HG03342 (cell line): ENCODE measurements around the gene CFB.

ENCODE experiments used
- ATAC-seq: cut with Tn5 transposase; IDR thresholded peaks from one replicate; pipeline ENCODE4 v1.9.1; 2021; ENCODE audit warnings: mild to moderate bottlenecking, moderate library complexity; ENCODE audit not compliant: unreplicated experiment

Gene CFB

DNA sequence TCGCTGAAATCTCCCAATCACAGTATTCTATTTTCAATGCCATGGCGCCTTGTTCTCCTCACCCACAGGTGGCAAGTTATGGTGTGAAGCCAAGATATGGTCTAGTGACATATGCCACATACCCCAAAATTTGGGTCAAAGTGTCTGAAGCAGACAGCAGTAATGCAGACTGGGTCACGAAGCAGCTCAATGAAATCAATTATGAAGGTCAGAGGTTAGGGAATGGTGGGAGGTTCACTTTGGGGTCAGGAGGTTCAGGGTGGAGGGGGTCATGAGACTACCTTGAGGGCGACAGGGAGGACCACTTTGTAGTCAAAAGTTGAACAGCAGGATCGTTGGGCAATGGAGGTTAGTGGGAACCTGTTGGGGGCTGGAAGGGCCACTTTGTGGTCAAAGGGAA, 2.4 kb downstream of the CFB start:
- no peak for ATAC-seq

DNA sequence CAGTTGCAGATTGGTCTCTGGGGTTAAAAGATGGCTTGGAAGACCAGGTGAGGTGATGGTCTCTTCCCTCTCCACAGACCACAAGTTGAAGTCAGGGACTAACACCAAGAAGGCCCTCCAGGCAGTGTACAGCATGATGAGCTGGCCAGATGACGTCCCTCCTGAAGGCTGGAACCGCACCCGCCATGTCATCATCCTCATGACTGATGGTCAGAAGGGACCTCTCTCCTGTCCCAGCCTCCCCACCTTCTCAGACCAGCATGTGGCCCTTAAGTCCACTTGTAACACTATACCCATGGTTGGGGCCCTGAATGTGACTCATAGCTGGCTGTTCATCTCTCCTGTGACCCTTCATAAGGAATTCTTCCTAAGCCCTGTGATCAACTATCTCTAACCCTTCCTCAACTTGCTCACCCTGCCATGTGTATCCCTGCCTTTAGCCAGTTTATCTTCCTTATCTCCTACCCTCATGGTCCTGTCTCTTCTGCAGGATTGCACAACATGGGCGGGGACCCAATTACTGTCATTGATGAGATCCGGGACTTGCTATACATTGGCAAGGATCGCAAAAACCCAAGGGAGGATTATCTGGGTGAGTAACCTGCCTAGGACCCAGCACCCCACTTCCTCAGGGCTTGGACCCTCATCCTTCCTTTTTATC, 3.0 kb downstream of the CFB start:
- ATAC-seq = no peak

DNA sequence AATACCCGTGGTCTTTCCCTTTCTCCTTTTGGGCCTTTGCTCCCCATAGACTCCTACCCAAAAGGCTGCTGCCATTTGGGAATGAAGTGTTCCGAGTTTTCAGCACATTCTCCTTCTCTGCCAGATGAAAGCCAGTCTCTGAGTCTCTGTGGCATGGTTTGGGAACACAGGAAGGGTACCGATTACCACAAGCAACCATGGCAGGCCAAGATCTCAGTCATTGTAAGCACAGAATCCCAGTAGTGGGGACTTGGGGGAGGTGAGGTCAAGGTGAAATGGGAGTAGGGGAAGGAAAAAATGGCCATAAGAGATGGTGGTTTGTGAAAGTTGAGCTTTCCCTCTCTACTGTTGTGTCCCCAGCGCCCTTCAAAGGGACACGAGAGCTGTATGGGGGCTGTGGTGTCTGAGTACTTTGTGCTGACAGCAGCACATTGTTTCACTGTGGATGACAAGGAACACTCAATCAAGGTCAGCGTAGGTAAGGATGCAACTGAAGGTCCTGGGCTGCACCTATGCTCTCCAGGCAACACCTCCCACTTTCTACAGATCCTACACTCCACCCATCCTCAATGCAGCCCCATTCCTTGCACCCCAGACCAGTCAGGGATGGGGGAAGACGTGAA, 4.1 kb downstream of the CFB start:
- ATAC-seq = no peak

DNA sequence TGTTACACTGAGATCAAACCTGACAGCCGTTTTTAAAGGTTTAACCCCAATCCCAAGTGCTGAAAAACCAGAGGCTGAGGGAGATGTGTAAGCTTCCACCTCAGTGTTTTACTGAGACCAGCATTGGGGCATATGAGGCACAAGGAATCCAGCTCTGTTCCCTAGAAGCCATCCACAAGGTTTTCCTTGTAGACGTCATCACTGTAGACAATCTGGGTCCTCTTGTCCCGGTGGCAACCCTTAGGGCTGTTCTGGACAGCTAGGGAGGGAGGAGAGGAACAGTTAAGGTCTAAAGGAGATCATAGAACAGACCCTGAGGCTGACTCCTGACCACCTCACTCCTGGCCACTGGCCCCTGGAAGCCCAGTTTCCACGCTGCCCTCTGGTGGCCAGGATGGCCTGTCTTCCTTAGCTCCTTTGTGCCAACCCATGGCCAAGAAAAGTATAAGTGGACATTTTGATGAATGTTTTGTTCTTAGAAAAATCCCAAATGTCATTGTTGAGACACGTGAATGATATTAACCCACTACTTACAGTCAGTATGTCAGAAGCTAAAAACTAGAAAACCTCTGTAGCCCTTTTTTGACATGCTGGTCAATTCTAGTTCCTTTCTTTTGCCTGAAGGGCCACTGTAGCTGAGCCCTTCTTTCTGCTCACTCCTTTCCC, 6.4 kb downstream of the CFB start:
- no peak for ATAC-seq

DNA sequence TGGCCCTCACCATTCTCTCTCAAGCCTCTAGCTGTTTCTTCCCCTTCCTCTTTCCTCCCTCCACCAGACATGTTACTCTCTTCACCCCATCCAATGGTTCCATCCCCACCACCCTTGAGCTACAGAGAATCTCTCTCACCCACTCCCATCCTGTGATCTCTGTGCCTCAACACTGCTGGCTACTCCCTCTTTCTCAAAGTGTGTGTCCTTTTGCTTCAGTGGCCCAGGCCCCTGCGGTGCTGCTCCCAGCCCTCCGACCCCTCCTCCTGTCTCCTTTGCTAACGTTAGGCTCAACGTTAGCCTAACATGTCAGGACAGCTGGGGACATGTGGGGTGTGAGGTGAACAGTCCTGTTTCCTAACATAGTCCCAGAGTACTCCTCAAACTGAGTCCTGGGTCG, 7.0 kb downstream of the CFB start:
- no peak for ATAC-seq

DNA sequence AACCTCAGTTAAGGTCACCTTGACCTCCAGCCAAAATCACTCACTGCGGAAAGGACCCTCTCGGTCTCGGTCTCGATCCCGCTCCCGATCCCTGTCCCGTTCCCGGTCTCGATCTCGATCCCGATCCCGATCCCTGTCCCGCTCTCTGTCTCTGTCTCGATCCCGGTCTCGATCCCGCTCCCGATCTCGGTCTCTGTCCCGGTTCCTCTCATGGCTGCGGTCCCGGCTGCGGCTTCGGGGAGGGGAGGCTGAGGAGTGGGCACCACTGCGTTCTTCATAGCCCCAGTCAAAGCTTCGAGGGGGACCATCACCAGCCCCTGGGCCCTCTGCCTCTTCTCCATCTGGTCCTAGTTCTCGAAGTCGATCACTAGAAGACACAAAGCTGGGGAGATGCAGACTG, 8.6 kb downstream of the CFB start:
- no peak for ATAC-seq

DNA sequence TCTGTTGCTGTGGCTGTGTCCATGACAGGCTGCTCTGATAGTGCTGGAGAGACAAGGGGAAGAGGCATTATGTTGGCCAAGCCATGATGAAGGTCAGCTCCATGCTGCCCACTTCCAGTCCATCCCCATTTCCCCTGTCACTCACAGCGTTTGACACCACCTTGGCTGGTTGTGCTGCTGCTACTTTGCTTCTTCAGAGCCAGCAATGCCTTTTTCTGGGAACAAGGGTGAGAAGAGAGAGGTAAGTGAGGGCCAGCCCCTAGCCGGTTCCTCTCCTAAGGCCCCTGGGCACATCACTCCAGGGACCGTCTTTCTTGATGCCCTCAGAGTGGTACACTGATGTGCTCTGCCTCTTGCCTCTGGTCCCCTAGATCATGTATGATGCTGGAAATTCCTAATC, 10.9 kb downstream of the CFB start:
- no peak for ATAC-seq

DNA sequence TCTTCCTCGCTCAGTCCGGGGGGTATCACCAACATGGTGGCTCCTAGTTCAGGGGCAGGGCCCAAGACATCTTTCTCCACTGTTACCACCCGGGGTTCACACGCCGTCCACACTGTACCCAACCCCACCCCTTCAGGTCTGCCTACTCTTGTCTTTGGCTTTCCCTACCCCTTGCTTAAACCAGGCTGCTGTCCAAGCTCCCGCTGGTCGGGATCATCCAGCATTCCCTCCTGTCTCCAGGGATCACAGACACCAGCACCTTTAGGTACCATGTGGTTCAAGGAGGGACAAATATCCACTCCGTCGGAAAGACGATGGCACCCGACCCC, 12.5 kb downstream of the CFB start:
- peak; percentile 1 for ATAC-seq

DNA sequence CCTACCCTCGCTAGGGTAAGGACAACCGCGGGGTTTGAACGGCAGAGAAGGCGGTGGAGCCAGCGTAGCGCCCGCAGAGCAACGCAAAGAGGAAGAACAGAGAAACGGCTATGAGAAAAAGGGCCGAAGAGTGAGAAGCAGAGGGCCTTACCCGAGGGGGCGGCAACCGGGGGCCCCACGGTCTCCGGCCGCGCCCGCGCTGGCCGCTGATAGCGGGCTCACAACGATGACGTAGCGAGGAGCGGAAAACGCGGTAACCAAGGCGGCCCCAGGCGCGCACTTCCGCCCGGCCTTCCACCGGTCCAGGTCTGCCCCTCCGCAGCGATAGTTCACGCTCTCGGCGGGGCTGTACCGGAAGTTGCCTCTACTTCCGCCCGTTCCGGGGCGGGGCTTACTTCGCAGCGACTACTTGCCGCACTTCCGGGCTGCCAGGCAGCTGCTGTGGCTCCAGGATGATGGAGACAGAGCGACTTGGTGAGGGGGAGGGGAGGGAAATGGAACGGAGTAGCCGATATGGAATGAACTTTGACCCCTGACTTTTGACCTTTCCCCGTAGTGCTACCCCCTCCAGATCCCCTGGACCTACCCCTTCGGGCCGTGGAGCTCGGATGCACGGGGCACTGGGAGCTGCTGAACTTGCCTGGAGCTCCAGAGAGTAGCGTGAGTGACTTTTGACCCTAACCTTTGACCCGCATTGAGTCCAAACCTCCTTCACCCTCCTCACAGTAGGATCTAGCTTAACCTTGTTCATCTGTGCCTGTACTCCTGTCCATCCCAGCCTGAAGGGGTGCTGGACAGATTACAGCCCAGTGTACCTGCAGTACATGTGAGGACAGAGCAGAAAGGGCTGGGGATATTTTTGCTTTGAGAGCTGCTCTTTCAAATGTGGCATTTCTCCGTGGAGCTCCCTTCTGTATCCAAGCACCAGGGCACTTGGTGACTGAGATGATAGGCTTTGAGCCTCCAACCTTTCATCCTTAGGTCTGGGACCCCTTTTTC, 13.1 kb downstream of the CFB start, which contains the start of the genes NELFE and SKIC2:
NELFE (minus strand) TSS at position 231 of the 999 bp plus-strand sequence. CDS start 525 bp downstream, outside the sequence.
SKIC2 (plus strand) TSS at position 435 of the 999 bp plus-strand sequence; CDS start at position 453, 18 bp downstream.
- peak; percentile 96 for ATAC-seq

DNA sequence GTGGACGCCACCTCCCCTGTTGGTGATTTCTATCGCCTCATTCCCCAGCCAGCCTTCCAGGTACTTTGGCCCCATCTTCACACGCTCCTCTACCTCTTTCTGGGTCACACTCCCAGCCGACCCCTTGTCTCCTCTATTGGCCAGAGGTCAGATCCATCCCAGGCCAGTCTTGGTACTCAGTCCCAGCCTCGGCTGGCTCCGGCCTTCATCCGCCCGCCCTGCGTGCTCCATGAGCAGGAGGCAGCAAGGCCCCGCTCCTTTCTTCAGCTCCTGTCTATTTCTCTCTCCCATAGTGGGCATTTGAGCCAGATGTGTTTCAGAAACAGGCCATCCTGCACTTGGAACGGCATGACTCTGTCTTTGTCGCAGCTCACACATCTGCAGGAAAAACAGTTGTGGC, 15.7 kb downstream of the CFB start:
- no peak for ATAC-seq

DNA sequence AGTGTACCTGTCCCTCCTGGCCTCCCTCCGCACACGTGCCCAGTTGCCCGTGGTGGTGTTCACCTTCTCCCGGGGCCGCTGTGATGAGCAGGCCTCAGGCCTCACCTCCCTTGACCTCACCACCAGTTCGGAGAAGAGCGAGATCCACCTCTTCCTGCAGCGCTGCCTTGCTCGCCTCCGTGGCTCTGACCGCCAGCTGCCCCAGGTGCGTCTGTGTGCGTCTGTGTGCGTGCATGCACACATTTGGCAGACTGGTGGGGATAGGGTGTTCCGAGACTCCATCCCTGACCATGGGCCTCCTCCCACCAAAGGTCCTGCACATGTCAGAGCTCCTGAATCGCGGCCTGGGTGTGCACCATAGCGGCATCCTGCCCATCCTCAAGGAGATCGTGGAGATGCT, 18.0 kb downstream of the CFB start:
- ATAC-seq = no peak

DNA sequence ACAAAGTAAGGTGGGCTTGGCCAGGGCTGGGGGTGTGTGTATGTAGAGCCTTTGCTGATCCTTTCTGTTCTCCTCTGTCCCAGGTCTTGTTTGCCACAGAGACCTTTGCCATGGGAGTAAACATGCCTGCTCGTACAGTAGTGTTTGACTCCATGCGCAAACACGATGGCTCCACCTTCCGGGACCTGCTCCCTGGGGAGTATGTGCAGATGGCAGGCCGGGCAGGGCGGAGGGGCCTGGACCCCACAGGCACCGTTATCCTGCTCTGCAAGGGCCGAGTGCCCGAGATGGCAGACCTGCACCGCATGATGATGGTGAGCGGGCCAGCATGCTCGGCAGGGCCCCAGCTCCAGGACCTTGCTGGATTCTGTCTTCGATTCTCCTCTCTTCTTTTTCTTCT, 19.8 kb downstream of the CFB start:
- ATAC-seq = no peak

DNA sequence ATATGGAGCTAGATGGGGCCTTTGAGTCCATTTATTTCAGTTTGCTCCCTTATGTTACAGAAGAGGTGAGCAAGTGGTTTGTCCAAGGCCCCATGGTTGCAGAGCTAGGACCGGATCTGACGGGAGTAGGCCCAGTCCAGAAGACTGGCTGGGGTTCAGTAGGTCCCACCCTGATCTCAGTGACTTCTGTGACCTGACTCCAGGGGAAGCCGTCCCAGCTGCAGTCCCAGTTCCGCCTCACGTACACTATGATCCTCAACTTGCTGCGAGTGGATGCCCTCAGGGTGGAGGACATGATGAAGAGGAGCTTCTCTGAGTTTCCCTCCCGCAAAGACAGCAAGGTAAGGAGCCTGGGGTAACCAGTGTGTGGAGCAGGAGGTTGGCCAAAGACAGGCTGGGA, 20.6 kb downstream of the CFB start:
- no peak for ATAC-seq

DNA sequence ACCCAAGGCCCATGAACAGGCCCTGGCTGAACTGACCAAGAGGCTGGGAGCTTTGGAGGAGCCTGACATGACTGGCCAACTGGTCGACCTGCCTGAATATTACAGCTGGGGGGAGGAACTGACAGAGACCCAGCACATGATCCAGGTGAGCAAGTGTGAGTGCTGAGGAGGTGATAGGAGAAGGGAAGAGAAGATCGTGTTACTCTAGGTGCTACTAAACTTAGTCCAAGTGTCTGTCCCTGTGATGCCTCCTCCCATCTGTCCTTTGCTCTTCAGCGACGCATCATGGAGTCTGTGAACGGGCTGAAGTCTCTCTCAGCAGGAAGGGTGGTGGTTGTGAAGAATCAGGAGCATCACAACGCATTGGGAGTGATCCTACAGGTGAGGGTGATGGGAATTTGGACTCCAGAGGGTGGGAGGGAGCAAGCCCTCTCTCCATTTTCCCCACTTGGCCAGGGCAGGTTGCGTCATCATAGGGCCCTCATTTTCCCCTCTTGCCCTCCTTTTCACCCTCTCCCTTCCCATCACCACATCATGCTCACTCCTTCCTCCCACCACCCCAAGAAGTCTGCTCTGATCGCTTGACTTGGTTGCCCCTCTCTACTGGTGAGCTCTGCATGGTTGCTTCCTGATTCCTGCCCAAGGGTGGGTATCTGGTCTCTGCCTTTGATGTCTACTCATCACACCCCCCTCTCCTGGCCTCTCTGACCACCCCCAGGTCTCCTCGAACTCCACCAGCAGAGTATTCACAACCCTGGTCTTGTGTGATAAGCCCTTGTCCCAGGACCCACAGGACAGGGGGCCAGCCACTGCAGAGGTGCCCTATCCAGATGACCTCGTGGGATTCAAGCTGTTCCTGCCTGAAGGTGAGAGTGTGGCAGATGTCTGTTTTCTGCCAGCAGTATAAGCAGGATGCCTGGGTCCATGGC, 21.4 kb downstream of the CFB start:
- no peak for ATAC-seq

DNA sequence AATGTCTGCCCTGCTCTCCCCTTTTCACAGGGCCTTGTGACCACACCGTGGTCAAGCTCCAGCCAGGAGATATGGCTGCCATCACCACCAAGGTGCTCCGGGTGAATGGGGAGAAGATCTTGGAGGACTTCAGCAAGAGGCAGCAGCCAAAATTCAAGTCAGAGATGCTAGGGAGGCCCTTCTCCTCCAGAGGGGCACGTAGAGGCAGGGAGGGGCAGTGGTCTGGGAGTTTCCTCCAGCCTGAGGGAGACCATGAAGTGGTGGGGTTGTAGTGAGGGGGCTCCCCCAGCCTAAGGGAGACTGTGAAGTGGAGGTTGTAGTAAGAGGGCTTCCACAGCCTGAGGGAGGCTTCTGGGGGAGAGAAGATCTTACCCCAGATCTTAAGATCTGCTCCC, 22.0 kb downstream of the CFB start:
- no peak for ATAC-seq

DNA sequence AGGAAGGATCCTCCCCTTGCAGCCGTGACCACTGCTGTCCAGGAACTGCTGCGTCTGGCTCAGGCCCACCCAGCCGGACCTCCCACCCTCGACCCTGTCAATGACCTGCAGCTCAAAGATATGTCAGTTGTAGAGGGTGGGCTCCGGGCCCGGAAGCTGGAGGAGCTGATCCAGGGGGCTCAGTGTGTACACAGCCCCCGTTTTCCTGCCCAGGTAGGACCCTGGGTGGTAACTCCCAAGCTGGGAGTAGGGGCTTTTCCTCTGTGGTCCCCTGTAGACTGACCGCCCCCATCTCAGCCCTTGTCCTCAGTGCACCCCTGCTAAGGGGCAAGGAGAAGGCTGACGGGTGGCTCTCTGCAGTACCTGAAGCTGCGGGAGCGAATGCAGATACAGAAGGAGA, 22.4 kb downstream of the CFB start:
- no peak for ATAC-seq

DNA sequence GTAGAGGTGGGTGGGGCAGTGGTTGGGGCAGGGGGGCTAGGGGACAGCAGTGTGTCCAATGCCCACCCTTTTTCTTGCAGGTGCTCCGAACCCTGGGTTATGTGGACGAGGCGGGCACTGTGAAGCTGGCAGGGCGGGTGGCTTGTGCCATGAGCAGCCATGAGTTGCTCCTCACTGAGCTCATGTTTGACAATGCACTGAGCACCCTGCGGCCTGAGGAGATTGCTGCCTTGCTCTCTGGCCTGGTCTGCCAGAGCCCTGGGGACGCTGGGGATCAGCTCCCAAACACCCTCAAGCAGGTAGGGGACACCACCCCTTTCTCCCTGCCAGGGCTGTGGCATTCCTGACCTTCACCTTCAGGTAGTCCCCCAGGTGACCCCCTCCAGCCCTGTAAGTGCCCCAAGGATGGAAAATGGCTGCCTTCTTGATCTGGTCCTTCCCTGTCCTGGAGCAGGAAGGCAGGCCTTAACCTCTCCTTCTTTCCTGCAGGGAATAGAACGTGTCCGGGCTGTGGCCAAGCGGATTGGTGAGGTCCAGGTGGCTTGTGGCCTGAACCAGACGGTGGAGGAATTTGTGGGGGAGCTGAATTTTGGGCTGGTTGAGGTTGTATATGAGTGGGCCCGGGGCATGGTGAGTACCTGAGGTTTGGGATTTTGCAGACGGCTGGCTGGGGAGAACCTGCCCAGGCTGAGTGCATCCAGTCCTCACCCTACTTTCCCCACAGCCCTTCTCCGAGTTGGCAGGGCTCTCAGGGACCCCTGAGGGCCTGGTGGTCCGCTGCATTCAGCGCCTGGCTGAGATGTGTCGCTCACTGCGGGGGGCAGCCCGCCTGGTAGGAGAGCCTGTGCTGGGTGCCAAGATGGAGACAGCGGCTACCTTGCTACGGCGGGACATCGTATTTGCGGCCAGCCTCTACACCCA, 23.2 kb downstream of the CFB start:
- ATAC-seq = no peak

DNA sequence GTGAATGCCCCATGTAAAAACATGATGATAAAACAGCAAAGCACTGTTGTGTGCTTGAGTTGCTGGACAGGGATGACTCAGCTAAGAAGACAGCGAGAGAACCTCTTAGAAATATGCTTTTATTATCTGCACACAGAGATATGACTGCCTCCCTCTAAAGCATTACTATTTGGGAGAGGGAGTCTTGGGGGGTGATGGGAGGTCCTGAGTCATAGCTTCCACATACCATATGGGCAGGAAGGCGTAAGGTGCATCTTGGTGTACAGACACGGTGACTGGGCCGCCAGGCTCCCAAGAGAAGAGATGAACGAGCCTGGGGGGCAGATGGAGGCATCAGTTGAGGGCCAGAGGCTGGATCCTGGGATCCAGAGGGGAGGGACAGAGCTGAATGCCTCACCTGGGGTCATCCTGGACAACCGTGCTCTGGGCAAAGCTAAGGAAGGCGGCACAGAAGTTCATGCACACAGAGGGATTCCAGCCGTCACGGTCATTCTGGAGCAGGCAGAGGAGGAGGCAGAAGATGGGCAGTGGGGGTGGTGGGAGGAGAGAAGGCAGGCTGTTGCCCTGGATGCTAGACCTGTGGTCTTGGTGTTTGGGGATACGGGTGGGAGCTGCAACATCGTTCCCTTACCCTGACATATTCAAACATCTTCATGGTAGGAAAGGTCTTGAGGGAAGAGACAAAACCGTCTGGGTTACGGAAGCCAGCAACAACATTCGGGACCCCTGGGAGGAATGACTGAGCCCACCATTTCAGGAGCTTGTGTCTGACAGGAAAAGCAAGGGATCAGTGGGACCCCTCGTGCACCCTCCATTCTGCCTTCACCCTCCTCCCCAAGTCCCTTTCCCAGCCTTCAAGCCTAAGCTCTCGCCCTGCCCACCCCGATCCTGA, 24.1 kb downstream of the CFB start:
- ATAC-seq = no peak
